ELF-1 (cell line): ENCODE results near the gene SIPA1L2.
A peak's percentile ranks its signal among the peaks of the same experiment; 100 is the strongest.

Source experiments
- DNase-seq: peaks from one replicate; pipeline ENCODE4 v3.0.0-alpha.2; 2016; ENCODE audit warnings: low read depth, low spot score

Gene SIPA1L2

DNA sequence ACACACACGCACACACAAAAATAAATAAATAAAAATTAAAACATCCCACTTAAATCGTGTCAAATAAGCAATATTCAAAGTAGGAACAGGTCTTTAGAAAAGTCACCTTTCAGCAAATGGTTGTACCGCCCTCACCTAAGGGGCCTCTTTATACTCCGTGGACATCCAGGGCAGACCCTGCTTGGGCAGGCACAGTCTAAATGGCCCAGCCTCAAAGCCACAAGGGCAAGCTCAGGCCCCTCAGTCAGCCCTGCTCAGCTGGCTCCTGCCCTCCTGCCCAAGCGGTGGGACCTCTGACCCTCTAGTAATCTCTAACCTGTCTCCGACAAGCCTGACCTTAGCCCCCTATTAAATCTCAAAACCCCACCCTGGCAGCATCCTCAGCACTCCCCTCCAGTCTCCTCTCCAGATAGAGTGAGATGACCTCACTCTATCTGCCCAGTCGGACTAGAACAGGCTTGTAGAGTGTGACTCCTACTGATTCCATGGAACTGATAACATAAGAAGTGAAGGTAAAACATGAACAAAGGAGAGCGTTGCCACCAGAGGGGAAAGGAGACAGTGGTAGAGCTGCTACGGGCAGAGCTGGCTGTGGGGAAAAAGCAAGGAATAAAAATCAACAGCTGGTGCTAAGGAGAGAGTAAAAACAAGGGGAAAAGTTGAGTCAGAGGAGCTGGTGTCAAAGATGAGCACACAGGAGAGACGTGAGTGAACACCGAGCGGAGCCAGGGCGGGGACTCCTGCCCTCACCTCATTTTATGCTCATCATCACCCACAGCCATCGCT is 36.0 kb downstream of the SIPA1L2 start:
- DNase-seq = peak; percentile 57

DNA sequence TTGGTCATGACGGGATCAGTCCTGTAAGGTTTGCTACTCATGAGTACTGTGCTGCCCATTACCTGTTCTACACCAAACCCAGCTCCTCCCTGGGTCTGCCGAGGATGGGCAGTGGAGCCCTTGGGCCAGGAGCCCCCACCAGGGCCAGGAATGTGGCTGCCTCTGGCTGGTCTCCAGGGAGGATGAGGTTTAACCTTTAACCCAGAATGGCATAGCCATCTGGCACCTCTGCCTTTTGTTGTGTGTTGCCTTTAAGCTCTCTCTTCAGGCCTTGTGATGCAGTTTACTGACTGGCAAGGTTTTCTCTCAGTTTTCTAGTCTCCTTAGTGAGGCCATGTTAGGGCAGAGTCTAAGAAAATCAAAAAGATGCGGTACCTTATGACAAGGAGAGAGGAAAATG is 38.6 kb downstream of the SIPA1L2 start:
- DNase-seq = peak; percentile 59

DNA sequence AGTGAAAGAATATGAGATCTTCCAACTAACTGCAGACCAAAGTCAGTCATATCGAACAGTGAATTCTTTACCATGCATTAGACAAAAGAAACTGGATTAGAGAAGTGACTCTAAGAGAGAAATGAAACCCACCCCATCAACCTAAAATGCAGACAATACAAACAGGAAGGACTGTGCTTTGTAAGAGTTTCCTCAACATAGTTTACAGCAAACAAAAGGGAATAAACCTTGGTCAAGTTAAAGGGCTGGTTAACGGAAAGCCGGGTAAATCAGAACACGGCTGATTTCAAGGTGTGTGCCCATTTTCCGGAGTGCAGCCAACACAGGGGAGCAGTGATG is 39.2 kb downstream of the SIPA1L2 start:
- no peak for DNase-seq

DNA sequence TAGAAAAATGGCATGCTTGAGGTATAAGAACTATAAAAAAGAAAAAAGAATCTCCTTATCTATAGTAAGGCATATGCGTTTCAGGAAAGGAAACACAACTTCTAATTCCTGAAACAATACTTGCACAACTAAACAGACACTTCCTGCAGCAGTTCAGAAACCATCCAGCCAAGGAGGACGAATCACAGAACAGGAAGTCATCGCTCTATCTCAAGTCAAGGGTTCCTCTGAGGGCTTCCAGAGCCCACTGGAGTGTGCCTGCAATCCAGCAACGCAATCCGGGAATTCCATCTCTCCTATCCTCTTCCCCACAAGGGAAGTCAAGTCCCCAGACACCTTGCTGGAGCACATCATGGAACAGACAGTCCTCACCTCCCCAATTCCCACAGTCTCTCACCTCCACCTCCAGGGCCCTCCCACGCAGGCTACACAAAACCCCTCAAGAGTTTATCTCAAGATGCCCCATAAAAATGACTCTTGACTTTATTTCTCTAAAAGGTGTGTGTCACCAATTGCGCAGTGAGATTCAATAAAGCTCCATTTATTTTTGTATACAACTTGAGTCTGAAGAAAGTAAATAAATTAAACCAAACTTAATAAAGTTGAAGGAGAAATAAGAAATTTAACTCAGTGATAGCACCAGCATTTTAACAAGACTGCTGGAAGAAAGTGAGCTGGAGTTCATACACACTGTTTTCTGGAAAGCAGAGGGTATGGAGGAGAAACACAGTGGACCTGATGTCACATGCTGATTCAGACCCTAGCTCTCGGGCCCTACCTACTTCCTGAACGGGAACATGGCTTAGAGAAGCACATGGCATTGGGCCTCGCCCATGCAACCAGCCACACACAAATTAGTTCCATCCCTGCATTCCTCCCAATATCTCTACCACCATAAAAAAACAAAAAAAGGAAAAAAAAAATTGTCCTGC is 39.9 kb downstream of the SIPA1L2 start:
- DNase-seq = peak; percentile 61

DNA sequence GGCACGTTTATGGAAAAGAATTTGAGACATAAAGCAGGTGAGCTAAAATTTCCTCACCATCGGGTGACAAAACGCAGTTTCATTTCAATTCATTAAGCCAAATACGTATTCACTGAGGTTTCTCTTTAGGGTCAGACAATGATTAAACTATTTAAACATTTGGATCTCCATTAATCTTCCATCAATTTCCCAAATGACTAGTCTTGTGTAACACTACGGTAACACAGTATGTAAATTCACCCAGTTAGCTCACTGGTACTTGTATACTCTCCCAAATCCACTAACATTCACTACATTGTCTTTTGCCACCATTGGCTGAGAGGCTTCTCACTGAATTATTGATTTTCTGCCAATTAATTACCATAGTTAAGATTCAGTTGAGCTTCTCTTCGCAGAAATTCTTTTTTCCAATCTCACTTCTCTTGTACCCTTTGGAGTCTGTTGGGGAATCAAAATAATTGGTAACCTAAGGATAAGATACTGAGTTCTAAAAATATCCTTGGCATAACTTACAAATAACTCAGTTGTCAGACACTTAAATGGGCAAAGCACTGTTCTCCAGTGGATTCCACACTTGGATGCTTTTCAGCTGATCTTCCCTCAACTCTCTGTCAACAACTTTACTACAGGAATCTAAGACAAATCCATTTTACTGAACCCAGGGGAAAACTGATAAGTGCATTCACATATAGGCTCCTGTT is 40.7 kb downstream of the SIPA1L2 start:
- DNase-seq = no peak

DNA sequence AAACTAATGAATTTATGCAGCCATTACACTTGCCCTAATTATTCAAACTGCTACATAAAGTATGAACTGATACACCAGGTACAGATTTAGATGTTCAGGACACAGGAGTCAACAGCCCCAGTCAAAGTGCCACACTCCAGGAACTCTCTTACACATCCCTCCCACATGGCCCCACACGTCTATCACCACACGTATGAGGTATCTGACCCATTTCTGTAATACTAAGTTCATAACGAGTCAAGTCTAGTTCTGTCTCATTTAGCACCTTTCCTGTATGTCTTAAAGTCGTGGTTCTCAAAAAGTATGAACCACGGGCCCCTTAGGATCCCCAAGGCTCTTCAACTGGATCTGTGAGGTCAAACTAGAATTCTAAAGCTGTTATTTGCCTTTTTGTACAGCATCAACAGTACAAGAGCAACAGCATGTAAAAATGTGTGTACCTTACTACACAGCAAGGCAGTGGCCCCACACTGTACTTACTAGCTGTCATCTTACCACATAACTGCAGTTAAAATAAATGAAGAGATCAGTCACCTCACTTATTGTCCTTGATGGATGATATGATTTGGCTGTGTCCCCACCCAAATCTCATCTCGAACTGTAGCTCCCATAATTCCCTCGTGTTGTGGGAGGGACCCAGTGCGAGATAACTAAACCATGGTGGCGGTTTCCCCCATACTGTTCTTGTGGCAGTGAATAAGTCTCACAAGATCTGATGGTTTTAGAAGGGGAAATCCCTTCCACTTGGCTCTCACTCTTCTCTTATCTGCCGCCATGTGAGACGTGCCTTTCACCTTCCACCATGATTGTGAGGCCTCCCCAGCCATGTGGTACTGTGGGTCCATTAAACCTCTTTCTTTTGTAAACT is 42.6 kb downstream of the SIPA1L2 start:
- no peak for DNase-seq

DNA sequence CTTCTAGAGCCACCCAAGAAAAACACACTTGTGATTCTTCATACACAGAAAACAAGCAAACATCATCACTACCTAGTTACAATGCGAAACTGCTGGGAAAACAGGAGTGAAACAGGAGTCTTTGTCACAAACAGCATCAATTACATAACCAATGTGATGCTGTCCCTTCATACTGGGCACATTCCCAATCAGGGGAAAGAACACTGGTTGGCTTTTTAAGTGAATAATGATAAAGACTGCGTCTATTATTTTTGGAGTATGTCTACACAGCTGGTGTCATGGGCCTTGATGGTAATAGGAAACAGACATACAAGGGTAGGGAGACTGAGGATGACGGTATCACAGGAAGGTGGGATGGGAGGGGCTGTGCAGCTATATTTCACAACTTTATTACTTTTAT is 43.3 kb downstream of the SIPA1L2 start:
- DNase-seq = no peak

DNA sequence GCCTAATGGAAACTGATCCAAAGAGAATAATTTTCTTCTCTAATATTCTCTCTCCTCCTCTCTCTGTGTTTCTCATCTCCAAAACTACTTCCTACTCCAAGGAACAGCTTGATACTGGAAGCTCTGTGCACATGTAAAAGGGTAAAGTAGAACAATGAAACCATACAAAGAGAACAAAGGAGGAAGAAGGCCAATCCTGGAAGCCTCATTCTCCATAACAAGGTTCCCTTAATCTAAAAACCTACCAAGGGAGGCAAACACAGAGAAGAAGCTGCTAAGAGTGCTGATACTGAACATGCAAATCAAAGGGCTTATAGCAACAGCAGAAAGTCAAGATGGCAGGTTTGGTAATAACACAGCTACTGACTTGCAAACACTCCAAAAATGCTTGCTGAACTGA is 44.4 kb downstream of the SIPA1L2 start:
- DNase-seq = no peak

DNA sequence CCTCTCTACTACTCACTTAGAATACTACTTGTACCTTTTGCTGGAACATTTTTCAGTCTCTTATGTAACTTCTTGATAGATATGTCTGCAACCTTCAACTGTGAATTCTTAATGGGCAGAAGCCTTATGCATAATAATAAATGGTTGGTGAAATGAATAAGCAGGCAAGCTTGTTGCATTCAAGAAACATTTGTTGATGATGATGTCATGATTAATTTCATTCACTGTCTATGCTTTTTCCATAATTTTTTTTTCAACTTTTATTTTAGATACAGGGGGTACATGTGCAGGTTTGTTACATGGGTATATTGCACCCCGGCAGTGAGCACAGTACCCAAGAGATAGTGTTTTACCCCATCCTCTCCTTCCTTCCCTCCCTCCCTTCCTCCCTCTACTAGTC is 48.0 kb downstream of the SIPA1L2 start:
- no peak for DNase-seq
